GM18507 (cell line): ENCODE measurements around the gene PKM.
"Not testable (repeated sequence)": the region's sequence is repeated elsewhere in the genome, so short reads cannot be mapped to it uniquely, and the experiment has no call there.

Experiments
- DNase-seq: peaks from one replicate; pipeline ENCODE4 v3.0.0; 2011; ENCODE audit warnings: low read depth; ENCODE audit not compliant: insufficient read length; ENCODE audit errors: extremely low spot score
- FAIRE-seq: peaks from 2 replicates; lab custom pipeline; 2011; peaks lifted over from hg19 to GRCh38; lab: Jason Lieb, UNC

Gene PKM

DNA sequence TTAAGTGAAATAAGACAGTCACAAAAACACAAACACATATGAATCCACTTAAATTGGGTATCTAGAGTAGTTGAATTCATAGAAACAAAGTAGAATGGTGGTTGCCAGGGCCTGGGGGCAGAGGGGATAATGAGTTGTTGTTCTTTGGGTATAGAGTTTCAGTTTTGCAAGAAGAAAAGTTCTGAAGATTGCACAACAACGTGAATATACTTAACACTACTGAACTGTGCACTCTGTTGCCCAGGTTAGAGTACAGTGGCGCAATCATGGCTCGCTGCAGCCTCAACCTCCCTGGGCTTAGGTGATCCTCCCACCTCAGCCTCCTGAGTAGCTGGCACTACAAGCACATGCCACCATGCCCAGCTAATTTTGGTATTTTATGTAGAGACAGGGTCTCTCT, 48.3 kb downstream of the PKM start:
- DNase-seq: no peak
- FAIRE-seq: no peak

DNA sequence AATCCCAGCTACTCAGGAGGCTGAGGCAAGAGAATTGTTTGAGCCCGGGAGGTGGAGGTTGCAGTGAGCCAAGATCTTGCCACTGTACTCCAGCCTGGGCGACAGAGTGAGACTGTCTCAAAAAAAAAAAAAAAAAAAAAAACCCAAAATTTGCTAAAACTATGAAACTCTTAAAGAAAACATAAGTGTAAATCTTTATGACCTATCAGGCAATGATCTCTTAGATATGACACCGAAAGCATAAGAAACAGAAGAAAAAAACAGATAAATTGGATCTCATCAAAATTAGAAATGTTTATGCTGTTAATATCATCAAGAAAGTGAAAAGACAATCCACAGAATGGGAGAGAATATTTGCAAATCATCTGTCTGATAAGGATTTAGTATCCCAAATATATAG, 48.7 kb downstream of the PKM start:
- DNase-seq: no peak
- FAIRE-seq: no peak

DNA sequence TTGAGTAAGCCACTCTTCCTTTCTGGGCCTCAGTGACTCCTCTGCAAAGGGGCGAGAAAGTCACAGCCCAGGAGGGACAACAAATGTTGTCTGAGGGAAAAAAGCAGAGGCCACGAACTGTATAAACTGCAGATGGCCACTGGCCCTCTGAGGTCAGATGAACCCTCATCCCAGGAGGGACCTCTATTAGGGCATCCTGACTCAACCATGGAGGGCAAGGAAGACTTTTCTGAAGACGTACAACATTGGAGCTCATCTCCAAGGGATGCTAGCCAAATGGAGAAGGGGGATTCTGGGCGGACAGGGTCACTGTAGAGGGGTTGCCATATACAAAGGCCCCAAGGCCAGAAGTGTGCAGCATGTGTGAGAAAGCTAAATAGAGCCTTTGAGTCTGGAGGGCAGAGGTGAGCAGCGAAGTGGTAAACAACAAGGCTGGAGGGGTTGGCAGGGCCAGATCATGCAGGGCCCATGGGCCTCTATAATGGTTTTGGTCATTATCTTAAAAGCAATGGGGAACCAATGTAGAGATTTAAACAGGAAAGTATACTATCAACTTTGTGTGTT, 50.1 kb downstream of the PKM start:
- FAIRE-seq (no peak), DNase-seq (no peak)

DNA sequence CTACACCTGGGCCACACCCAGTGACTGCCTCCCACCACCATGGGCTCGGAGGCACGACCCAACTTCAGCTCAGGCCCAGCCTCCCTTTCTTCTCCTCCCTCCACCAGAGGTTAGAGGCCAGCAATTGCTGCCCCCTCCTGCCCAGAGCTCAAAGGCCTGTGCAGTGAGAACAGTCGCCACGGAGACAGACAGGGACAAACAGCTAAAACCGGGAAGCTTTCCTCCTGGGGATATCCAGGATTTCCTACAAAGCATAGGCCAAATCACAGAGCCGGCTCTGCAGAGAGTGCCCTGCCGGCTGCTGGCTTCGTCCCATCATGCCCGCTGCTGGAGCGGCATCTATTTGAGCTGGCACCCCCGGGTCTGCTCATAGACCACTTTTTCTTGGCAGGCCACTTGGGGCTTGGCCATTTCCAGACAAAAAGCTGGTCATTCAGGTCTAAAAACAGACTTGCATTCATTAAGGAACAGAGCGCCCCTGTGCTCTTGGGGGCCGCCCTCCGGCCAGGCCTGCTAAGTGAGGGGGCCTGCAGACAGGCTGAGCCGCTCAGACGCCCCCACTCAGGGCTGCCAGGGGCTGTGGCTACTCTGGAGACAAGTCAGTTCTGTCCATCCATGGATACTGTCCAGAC, 50.9 kb downstream of the PKM start:
- DNase-seq (no peak), FAIRE-seq (no peak)

DNA sequence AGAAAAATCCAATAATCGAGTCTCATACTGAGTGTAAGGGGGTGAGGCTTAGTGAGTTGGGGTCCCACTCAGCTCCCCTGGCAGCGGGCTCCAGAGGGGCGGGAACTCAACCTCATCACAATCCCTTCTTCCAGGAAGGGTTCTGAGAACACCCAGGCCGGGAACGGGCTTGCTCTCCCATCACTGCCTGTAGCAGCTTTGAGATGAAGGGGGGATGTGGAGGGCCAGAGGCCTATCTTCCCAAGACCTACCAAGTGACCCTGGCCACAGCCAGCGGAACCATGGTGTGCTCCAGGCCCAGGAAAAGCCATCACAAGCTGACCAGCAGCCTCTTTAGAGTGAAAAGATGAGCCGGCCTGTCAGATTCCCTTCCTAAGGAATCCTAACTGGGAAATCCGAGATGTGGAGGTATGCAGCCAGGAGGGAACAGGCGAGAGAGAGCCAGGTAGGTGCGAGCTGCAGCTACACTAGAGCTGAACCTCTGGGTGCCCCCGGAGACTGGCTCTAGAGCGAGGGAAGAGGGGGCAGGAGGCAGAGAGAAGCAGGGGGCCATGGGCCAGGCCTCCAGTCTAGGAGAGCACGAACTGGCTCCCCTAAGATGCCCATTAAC, 51.9 kb downstream of the PKM start:
- no peak for FAIRE-seq
- no peak for DNase-seq

DNA sequence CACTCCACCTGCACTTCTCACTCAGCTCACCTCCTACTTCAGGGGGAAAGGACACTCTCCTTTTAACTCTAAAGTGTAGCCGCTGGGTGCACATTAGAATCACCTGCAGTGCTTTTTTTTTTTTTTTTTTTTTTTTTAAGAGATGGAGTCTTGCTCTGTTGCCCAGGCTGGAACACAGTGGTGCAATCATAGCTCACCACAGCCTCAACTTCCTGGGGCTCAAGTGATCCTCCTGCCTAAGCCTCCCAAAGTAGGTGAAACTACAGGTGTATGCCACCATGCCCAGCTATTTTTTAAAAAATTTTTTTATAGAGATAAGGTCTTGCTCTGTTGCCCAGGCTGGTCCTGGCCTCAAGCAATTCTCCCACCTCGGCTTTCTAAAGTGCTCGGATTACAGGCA, 54.2 kb downstream of the PKM start:
- FAIRE-seq (no peak), DNase-seq (no peak)

DNA sequence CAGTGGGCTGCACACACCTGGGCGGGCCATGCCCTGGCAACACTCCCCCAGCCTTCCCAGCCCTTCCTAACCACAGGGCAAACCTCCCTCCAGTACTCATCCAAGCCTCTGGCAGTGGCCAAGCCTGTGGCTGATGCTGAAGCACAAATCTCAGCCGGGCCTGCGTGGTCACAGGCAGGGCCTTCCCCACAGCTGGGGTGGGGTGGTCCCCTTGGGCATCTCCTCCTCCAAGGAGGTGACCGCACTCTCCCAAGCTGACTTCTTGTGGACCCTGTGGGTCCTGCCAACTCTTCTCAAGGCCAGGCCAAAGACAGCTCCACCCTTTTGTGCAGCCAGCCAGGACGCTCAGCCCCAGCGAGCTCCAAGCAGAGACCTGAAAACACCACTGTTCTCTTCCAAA, 54.8 kb downstream of the PKM start:
- DNase-seq (no peak), FAIRE-seq (no peak)

DNA sequence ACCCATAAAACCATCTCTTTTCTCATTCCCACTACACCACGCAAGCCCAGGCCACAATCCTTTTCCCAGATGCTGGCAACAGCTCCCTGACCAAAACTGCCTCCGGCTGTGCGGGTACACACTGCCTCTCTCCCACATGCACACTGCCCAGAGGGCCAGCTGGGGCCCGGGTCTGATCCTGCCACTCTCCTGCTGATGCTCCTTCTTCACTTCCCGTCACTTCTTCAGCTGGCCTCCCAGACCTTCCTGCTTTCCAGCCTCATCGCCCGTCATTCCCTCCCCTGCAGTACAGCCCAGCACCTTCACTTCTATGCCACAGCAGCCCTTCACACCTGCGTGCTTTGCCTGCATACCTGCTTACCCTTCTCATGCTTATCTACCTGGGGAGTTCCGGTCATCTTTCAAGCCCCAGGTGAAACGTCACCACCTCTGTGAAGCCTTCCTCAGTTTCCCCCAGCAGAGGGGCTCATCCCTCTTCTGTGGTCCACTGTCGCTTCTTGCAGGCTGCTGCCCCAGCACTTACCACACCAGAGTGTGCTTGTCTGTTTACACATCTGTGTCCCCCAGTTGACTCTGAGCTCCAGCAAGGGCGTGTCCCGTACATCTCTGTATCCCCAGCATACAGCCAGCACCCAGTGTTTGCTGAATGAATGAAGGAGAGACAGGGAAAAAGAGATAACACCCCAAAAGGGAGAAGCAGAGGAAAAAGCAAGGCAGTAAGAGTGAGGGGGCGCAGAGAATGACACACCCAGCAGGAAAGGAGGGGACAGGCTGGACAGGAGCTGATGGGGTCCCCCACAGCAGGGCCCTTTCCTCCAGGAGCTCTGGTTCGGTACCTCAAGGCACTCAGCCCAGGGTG, 55.6 kb downstream of the PKM start:
- FAIRE-seq: no peak
- DNase-seq: no peak

DNA sequence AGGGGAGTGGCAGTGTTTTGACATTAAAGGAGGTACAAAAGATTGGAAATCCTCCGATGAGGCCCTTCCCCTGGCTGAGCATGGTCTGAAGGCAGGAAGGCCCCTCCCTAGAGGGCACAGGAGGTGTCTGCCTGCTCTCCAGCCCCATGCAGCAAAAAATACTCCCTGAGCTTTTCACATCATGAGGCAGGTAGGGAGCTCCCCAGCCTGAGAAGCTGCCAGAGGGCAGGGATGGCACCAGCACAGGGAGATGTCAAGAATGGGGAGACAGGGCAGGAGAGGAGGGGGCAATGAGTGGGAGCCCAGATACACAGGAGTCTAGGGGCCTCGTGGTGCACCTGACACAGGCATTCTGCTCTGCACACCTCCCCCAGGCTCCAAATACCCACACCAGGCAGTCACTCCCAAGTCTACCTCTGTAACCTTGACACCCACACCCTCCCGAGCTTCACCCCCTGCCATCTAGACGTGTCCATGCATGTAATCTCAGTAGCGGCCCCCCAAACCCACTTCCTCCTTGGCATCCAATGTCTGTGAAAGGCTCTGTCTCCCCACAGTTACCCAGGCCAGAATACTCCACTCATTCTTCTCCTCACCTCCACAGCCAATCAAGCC, 56.3 kb downstream of the PKM start:
- DNase-seq: no peak
- FAIRE-seq: no peak

DNA sequence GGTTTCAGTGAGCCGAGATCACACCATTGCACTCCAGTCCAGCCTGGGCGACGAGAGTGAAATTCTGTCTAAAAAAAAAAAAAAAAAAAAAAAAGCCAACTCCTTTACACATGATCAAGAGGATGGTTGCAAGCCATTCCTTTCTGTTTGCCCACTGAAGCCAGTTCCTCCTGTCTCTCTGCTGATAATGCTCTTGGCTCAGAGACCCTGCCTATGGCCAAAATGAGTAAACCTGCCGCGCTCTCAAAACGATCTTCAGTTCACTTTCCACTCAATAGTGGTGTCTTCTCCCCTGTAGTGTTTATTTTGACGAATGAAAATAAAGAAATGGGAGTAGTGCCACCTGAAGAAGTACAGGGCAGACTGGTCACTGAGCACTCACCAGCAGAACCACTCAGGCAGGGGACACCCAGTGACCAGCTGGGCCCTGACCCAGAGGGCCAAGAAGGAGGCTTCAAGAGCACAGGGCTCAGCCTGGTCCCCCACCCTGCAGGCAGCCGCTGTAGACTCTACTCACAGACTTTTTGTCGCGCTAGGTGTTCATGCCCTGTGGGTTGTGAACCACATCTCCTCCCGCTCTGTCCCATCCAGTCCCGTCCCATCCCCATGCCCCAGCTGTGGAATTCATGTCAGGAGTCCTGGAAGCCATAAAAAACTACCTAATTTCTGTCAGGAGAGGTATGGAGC, 57.0 kb downstream of the PKM start:
- no peak for FAIRE-seq

DNA sequence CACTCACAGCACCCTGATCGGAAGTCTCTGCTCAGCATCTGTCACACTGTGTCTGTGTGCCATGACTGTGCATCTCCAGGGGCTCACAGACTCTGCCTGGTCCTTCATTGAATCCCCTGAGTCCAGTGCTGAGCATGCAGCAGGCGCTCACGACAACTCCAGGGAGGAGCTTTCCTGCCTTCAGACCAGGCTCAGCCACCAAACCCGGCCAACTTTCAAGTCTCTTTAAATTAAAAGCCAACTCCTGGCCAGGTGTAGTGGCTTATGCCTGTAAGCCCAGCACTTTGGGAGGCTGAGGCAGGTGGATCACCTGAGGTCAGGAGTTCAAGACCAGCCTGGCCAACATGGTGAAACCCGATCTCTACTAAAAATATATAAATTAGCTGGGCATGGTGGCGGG, 57.6 kb downstream of the PKM start:
- no peak for FAIRE-seq
- no peak for DNase-seq

More for the DNA sequence above, 57.0 kb downstream of the PKM start:
- DNase-seq: no peak

DNA sequence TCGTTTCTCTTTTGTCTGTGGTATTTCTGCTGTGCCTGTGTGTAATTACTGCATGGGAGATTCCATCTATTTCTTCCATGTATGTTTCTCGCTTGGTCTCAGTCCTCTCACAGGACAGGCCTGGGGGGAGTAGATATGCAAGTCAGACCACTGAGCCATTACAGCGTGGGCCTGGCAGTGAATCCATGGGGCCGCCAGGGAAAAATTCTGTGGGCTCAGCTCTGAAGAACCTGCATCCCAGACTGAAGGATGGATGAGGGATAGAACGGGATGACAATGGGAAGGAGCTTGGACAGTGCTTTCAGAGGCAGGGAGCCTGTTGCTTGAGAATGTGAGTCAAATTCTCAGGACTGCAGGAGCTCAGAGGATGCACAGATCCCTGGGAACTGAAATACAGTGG, 58.2 kb downstream of the PKM start:
- DNase-seq: no peak
- no peak for FAIRE-seq

DNA sequence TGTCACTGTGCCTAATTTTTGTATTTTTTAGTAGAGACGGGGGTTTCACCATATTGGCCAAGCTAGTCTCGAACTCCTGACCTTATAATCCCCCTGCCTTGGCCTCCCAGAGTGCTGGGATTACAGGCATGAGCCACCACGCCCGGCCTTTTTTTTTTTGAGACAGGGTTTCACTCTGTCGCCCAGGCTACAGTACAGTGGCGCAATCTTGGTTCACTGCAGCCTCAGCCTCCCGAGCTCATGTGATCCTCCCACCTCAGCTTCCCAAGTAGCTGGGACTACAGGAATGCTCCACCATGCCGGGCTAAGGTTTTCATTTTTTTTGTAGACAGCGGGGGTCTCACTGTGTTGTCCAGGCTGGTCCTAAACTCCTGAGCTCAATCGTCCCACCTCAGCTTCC, 59.0 kb downstream of the PKM start:
- not testable (repeated sequence) for DNase-seq, FAIRE-seq

DNA sequence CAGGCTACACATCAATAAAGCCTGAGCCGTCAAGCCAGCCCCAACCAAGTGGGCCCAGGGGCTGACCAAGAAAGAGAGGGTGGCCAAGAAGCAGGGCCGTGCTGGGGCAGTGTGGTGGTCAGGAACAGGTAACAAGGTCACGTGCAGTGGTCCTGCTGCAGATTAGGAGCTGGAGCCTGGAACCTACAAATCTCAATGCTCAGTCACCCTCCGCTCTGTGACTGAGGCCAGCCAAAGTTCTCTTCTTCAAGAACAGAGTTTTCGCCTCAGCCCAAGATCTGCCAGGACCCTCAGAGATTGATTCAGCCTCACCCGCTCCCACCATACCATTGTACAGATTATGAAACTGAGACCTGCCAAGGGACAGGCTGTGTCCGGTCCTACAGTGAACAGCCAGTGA, 60.3 kb downstream of the PKM start:
- FAIRE-seq (no peak), DNase-seq (no peak)

DNA sequence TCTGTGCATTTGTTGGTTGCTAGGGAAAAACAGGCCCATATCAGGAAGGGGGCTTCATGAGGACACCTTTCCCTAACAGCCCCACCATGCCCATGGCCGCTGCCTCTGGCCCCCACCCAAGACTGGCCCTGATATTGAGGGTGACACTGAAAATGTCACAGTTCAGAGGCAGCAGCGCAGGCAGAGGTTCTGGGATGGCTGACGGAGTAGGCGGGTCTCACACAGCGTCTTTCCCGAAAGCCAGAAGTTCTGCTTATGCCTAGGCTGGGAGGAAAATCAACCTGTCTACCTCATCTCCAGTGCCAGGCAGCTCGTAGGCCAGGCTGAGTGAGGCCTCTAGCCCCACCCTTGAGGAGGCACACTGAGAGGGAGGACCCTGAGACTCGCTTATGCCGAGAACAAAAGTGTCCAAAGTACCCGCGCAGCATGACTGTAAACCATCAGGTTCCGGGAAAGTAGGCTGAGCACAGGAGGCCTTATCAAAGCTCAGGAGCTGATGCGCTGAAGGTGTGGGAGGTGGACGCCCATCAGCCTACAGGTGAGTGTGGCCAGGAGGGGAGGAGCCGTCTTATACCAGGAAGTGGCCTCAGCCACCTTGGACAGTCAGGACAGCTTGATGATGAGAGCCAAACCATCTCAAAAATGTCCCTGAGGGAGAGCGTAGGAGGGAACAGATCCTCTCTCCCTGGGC, 60.9 kb downstream of the PKM start:
- FAIRE-seq: no peak

DNA sequence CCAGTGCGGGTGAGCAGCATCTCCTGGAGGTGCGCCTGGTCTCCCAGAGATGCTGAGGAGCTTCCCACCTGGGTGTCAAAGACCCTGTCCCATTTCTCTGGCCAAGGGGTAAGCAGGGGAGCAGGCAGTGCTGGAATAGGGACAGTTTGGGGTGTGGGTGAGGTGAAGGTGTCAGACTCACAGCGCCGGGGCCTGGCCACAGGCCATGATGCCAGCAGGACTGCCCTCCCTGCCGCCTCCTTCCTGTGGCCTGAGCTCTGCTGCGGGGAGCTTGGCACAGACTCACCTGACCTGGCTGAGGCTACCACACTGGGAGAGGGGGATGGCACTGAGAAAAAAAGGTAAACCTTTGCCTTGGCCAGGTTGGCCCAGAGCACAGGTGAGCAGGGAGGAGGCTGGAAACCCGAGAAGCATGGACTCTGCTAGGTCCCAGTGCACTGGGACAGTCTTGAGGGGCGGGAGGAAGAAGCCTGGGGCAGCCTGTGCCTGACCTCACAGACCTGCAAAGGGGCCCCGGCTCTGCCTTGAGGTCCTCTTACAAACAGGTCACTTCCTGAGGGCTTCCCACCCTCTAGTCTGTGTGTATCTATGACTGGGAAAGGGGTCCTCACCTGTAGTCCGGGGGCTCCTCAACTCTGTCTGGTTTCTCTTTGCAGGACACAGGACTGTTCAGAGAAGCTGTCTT, 61.6 kb downstream of the PKM start:
- FAIRE-seq: no peak

More for the DNA sequence above, 60.9 kb downstream of the PKM start:
- DNase-seq: no peak

DNA sequence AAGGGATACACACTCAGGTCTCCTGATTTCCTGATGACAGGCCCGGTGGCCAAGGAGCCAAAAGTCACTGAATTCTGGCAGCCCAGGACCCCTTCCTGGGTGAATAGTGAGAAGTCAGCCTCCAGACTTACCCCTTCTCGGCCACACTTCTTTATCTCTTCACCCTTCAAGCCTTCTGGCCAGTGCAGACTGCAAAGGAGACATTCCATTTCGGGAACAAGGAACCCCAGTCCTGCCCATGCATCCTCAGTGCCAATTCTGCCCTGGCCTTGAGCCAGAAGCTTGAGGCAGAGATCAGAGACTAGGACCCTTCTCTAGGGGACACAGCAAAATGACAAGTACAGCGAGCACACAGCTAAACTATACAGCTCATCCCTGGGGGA, 62.2 kb downstream of the PKM start:
- no peak for DNase-seq
- no peak for FAIRE-seq

More for the DNA sequence above, 61.6 kb downstream of the PKM start:
- DNase-seq: no peak

DNA sequence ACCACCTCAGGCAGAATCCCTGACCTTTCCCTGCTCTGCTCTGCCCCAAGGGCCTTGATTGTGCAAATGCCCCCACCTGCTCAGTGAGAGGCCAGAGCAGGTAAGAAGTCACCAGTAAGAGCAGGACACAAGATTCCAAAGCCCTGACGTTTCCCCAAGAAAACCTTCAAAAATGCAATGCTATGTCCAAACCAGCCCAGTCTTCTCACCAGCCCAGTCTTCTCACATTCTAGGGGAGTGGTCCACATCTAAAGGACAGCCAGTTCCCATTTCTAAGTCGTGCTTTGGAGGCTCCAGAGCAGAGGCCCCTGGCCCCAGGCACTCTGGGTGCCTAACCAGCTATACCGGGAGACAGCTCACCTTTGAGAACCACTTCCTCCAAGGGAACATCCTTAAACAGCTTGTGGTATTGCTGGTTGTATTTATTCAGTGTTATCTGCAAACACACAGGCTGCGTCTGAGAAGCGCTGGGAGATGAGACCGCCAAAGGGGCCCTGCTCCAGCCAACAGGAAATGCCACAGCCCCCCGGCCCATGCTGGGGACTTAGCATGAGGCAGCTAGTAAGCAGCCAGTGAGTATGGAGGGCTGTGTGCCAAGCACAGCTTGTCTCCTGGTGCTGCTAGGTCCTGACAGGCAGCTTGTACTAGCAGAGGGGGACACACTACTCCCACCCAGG, 62.7 kb downstream of the PKM start:
- FAIRE-seq (no peak), DNase-seq (no peak)
